Measurements from ENCODE around the gene KCNQ5.
"Not testable (repeated sequence)": the region's sequence is repeated elsewhere in the genome, so short reads cannot be mapped to it uniquely, and the experiment has no call there.

The KCNQ5 gene

GRCh38 chr6:73227606-73228255 lies 605.9 kb downstream of the KCNQ5 start:
- Mint-ChIP-seq H3K27ac (no peak overlapping the region), H3K4me3 (no peak overlapping the region), H3K9me3 (peaks cover 3 to 5% of the 10 kb centered on the region in 2 donors)

DNA sequence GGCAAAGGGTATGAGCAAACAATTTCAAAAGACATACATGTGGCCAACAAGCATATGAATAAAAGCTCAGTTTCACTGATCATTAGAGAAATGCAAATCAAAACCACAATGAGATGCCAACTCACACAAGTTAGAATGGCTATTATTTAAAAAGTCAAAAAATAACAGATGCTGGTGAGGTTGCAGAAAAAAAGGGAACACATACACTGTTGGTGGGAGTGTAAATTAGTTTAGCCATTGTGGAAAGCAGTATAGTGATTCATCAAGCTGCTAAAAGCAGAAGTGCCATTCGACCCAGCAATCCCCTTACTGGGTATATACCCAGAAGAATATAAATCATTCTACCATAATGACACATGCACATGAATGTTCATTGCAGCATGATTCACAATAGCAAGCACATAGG lies 610.1 kb downstream of the KCNQ5 start:
- Mint-ChIP-seq H3K27ac (no peak overlapping the region), H3K4me3 (no peak overlapping the region), H3K27me3 (no peaks in the 10 kb centered on the region), H3K9me3 (no peaks in the 10 kb centered on the region), H3K4me1 (peaks cover 3 to 4% of the 10 kb centered on the region in 2 donors), H3K36me3 (no peaks in the 10 kb centered on the region)
- DNase-seq (peak; percentile 19), ATAC-seq (replicated peaks) (peak; percentile 98 to 99)

More at GRCh38 chr6:73227606-73228255, 605.9 kb downstream of the KCNQ5 start:
- DNase-seq (no peak), ATAC-seq (replicated peaks) (no peak)
- Mint-ChIP-seq H3K4me1 (peaks cover 8 to 12% of the 10 kb centered on the region in 2 donors), H3K36me3 (peaks cover 3 to 5% of the 10 kb centered on the region in 2 donors), H3K27me3 (no peaks in the 10 kb centered on the region)

DNA sequence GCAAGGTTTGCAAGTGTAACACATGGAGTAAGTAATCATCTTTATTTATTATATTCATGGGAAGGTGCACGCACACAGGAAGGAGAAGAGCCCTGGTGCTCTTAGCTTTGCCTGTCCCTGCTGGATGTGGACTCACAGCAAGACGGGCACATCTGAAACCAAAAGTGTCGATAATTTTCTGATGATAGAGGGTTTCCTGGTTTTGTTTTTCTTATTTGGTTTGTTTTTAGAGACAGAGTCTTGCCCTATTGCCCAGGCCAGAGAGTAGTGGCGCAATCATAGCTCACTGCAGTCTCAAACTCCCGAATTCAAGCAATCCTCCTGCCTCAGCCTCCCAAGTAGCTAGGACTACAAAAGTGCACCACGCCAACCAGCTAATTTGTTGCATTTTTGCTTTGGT lies 611.2 kb downstream of the KCNQ5 start:
- DNase-seq (no peak), ATAC-seq (replicated peaks) (no peak)
- H3K27me3 Mint-ChIP-seq, result no peaks in the 10 kb centered on the region
- H3K27ac Mint-ChIP-seq, result no peak overlapping the region
- H3K9me3 Mint-ChIP-seq, result no peaks in the 10 kb centered on the region
- H3K4me1 Mint-ChIP-seq, result peaks cover 3 to 4% of the 10 kb centered on the region in 2 donors
- no peaks in the 10 kb centered on the region for H3K36me3 Mint-ChIP-seq
- no peak overlapping the region for H3K4me3 Mint-ChIP-seq

DNA sequence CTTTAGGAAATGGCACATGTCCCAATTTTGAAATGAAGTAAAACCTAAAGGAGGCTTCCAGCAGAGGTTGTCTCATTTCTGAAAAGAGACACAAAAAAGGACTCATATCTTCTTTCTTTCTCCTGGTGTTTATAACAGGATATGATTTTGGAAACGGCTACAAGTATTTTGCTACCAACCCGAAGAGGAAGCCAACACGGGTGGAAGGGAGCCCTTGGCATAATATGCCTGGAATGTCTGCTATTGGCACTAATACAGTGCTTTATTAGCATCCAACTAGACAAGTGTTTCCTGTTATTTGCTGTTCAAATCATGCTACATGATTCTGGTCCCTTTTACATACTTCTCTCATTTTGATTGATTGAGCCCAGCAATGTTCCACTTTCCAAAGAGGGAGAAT lies 612.1 kb downstream of the KCNQ5 start:
- not testable (repeated sequence) for H3K27ac Mint-ChIP-seq; DNase-seq; H3K4me3 Mint-ChIP-seq; H3K27me3 Mint-ChIP-seq; H3K9me3 Mint-ChIP-seq; H3K36me3 Mint-ChIP-seq; ATAC-seq (replicated peaks); H3K4me1 Mint-ChIP-seq

DNA sequence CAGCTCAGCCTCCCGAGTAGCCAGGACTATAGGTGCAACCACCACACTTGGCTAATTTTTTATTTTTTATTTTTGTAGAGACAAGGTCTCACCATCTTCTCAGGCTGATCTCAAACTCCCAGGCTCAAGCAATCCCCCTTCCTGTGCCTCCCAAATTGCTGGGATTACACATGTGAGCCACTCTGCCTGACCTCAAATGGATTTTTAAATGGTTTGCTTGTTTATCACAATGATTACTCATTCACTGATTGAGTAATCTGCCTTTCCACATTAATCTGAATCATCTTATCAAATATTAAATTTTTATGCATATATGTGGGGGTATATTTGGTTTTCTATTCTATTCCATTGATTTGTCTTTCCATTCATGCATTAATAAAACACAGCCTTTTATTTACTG lies 612.9 kb downstream of the KCNQ5 start:
- ATAC-seq (replicated peaks) (no peak), DNase-seq (no peak)
- no peaks in the 10 kb centered on the region for H3K9me3 Mint-ChIP-seq
- no peak overlapping the region for H3K4me3 Mint-ChIP-seq
- H3K4me1 Mint-ChIP-seq, result peaks cover 3 to 4% of the 10 kb centered on the region in 2 donors
- no peaks in the 10 kb centered on the region for H3K27me3 Mint-ChIP-seq
- no peak overlapping the region for H3K27ac Mint-ChIP-seq
- no peaks in the 10 kb centered on the region for H3K36me3 Mint-ChIP-seq

DNA sequence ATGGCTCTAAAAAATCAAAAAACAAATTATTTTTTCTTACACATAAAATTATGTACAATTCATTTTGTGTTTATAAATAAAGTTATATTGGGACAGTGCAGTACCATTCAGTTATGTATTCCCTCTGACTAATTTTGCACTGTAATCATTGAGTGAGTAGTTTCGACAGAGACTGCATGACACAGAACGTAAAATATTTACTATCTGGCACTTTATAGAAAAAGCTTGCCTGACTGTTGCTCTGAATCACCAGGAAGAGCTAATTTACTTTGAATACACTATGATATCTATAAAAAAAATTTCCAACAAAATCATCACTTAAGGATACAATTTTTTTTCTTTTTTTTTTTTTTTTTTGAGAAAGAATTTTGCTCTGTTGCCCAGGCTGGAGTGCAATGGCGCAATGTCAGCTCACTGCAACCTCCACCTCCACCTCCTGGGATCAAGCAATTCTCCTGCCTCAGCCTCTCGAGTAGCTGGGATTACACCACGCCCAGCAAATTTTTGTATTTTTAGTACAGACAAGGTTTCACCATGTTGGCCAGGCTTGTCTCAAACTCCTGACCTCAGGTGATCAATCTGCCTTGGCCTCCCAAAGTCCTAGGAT lies 614.4 kb downstream of the KCNQ5 start:
- no peak overlapping the region for H3K4me3 Mint-ChIP-seq
- H3K4me1 Mint-ChIP-seq, result peaks cover 3 to 4% of the 10 kb centered on the region in 2 donors
- H3K9me3 Mint-ChIP-seq, result no peaks in the 10 kb centered on the region
- DNase-seq (no peak), ATAC-seq (replicated peaks) (no peak)
- no peaks in the 10 kb centered on the region for H3K27me3 Mint-ChIP-seq
- no peak overlapping the region for H3K27ac Mint-ChIP-seq
- H3K36me3 Mint-ChIP-seq, result no peaks in the 10 kb centered on the region

GRCh38 chr6:73240730-73241129 lies 618.9 kb downstream of the KCNQ5 start:
- H3K27ac Mint-ChIP-seq, result no peak overlapping the region
- no peak overlapping the region for H3K4me3 Mint-ChIP-seq
- DNase-seq, result no peak
- ATAC-seq (replicated peaks), result no peak
- no peaks in the 10 kb centered on the region for H3K4me1 Mint-ChIP-seq
- H3K9me3 Mint-ChIP-seq, result no peaks in the 10 kb centered on the region
- H3K27me3 Mint-ChIP-seq, result no peaks in the 10 kb centered on the region
- H3K36me3 Mint-ChIP-seq, result no peaks in the 10 kb centered on the region

GRCh38 chr6:73242001-73242400 lies 620.1 kb downstream of the KCNQ5 start:
- ATAC-seq (replicated peaks), result no peak
- Mint-ChIP-seq H3K27ac (no peak overlapping the region), H3K27me3 (no peaks in the 10 kb centered on the region), H3K9me3 (no peaks in the 10 kb centered on the region), H3K4me1 (no peaks in the 10 kb centered on the region), H3K36me3 (no peaks in the 10 kb centered on the region), H3K4me3 (no peak overlapping the region)
- DNase-seq, result no peak

Measured in stimulated activated naive B cell treated with anti-CD40 and anti-IgM and Interleukin-4, amounts not matched to agents 10 μg/mL and 1 μg/mL and 100 μg/mL, for 72 hours (primary cell).